ENCODE data around the gene EYA4.

EYA4 gene

DNA sequence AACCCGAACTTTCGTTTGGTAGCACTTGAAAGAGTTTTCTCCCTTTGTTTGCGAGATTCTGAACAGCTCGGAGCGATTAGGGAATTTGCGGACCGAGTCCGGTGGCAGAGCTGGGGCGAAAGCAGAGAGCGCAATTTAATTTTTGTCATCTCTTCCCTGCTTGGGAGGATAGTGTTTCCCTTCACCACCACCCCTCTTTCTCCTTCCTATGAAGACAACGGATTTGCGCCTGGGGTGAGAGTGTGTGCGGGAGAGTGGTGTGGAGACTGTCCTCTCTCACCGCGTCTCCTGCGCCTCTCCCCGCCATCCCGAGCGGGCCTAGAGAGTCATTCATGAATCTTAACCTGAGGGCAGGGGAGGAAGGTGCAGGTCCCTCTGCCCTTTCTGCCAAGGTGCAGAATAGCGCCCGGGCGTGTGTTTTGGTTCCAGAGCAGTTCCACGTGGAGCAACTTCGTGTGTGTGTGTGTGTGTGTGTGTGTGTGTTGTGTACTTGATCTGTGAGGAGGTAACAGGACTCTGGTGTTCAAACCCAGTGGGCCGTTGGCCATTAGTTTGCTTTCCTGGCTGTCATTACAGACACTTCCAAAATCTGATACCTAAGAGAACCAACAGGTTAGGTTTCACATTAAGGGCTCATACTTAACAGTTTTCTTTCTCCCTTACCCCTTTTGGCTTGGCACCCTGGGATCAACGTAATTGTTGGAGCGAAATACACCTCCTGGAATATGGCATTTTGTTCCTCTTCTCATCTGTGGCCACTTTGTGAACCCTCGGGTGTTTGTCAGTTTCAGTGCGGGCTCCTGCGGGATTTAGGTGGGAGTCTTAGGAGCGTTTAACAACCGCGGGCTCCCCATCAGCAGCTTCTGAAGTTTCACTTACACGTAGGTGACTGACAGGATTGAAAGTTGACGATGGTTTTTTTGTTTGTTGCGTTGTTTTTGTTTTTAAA, 1.8 kb downstream of the EYA4 start:
- no peak for DNase-seq (ENCODE audit: low read depth in 2 of 2)

- DNase-seq (ENCODE audit: low read depth in 2 of 2), result no peak
Measured at GRCh38 chr6:133243723-133244305, 2.7 kb downstream of the EYA4 start.

DNA sequence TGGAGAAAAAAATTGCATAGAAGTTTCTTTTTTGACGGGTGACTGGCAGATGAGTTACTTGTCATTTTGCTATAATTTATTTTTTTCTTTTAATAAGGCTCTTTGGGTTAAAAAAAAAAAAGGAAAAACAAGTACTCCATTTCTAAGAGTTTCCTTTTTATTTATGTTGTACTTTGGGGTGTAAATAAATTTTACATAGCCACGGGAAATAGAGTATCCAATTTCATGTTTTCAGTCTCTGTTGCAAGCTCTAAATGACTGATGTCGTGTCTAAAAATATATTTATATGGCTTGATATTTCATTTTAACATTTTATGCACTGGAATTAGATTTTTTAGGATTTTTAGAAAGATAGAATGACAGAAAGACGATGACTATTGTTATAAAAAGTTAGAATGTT, 3.4 kb downstream of the EYA4 start:
- no peak for DNase-seq (ENCODE audit: low read depth in 2 of 2)

- no peak for DNase-seq (ENCODE audit: low read depth in 2 of 2)
Measured at GRCh38 chr6:133245007-133245406, 3.9 kb downstream of the EYA4 start.

GRCh38 chr6:133245422-133245903, 4.3 kb downstream of the EYA4 start:
- no peak for DNase-seq (ENCODE audit: low read depth in 2 of 2)

DNA sequence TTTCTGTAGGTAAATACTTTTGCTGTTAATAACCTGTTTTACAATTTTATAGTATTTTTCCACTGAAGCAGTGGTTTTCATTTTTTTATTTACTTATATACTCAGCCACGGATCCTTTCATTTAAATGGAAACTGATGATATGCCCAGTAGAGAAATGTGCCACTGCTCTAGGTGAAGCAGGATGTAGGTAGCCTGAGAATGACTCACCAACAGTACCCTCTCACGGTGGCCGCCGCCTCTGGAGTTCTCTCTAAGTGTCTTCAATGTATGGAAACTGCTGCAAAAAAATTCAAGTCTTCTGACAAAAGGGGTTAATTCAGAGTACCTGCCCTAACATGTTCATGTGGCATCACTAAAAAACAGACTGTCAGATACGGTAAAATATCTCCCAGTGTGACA, 6.4 kb downstream of the EYA4 start:
- DNase-seq (ENCODE audit: low read depth in 2 of 2), result no peak

- DNase-seq (ENCODE audit: low read depth in 2 of 2), result no peak
Measured at GRCh38 chr6:133248241-133249001, 7.3 kb downstream of the EYA4 start.

DNA sequence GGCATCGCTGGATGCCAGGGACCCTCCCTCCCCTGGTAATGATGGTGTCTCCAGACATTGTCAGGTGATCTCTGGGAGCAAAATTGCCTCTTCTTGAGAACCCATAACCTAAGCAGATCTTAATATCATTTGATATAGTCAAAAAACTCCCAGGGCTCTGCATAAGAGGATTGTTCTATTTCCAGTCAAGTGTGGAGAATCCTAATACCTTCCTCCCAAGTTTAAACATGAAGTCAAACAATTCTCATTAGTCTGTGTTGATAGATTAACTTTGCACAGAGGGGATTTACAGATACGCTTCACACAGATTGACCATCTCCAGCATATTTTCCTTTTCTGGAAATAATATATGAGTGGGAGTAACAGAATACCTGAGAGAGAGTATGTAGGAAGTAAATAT, 10.5 kb downstream of the EYA4 start:
- no peak for DNase-seq (ENCODE audit: low read depth in 2 of 2)

DNA sequence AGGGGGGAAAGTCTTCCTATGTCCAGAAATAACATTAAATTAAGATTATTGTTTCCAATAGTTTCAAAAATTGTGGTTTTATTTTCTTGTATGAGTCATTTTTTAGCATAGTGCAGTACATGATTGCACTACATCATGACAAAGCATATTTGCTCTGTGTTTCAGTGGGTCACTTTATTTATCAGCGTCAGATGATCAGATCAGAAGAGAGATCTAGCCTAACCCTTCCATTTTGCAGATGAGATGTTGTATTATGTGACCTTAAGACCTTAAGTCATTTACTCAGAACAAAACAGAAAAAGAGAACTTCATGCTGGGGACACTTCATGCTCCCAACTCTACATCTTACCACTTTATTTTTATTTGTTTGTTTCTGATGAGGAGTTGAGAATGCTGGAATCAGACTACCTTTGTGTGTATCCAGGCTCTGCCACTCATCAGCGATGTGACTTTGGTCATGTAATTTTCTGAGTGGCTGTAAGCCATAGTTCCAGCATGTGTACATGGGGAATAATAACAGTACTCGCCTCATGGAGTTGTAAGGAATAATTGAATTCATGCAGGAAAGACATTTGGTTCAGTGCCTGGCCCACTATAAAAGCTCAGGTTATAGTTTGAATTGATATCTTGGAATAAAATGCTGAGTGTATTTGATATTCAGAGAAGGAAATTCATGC, 13.5 kb downstream of the EYA4 start:
- DNase-seq (ENCODE audit: low read depth in 2 of 2), result no peak

DNA sequence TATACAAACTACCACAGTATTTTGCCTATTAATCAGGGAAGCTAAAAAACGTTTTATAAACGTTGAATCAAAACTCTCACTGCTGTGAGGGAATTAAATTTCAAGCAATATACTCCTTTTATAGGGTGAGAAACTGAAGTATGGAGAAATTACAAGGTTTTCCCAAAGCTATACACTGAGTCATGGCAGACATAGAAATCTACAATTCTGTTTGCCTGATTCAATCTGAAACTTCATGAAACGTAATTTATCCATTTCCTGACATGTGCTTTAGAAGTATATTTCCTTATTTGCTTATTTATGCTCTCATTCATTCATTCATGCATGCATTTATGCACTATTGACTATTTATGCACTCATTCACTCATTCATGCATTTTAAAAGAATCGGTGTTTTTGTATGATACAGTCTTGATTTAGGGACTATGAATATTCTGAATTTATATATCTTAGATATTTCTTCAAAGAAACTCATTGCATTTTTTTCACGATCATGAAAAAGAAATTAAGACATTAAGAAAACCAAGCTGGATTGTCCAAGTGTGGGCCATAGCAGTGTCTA, 16.5 kb downstream of the EYA4 start:
- DNase-seq (ENCODE audit: low read depth in 2 of 2), result no peak

DNA sequence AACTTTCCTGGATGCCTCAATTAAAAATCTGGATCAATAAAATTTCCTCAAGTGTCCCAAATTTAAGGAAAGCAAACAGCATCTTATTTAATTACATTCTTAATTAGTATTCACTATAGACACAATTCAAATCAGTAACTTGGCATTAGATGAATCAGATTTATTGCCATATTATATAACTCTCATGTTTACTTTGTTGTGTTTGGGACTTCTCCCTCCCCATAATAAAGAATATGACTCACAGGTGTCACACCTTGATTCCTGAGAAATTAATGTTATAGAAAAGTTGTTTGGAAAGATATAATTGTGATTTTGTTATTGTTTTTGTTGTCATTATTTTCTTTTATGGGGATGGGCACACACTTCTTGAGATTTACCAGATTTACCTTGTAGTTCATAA, 18.4 kb downstream of the EYA4 start:
- no peak for DNase-seq (ENCODE audit: low read depth in 2 of 2)

DNA sequence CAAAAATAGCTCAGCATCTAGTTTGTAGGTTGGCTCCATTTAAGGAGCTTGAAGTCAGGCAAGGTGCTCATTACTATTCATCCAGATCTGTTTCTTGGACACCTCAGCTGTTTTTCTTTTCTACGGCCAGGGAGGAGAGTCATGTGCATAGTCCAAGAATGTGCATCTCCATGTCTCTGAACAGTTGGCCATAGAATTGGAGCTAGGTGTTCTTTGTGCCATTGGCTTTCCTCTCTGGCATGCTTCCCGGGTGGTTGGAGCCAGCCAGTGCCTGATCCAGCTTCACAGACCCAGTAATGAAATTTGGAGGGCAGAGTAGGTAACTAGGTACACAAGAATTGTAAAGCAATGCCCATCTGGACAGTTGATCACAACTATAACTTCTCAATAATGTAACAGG, 21.6 kb downstream of the EYA4 start:
- DNase-seq (ENCODE audit: low read depth in 2 of 2), result no peak

GRCh38 chr6:133265066-133265465, 23.9 kb downstream of the EYA4 start:
- DNase-seq (ENCODE audit: low read depth in 2 of 2), result no peak

- no peak for DNase-seq (ENCODE audit: low read depth in 2 of 2)
Measured at GRCh38 chr6:133266186-133266585, 25.0 kb downstream of the EYA4 start.

- no peak for DNase-seq (ENCODE audit: low read depth in 2 of 2)
Measured at GRCh38 chr6:133268621-133269020, 27.5 kb downstream of the EYA4 start.

DNA sequence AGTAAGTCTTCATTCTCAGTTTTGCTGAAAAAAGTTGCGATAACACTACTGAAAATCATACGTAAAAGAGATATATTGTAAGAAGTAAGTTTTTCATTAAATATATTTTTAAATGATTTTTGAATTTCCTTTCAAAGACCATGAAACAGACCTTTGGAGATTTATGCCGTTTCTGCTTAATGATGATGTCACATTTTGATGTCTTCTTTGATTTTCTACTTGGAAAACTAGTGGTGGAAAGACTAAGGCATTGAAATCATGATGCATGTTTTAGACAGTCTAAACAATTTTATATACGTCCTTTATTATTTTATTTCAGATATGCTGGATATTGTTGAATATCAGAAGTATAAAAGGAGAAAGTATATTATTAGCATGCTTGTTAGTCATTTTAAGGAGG, 33.7 kb downstream of the EYA4 start:
- no peak for DNase-seq (ENCODE audit: low read depth in 2 of 2)

GRCh38 chr6:133275213-133275612, 34.1 kb downstream of the EYA4 start:
- DNase-seq (ENCODE audit: low read depth in 2 of 2), result no peak

GRCh38 chr6:133277228-133277899, 36.2 kb downstream of the EYA4 start:
- DNase-seq (ENCODE audit: low read depth in 2 of 2), result no peak

GRCh38 chr6:133277900-133278545, 36.9 kb downstream of the EYA4 start:
- no peak for DNase-seq (ENCODE audit: low read depth in 2 of 2)

GRCh38 chr6:133286765-133287164, 45.6 kb downstream of the EYA4 start:
- no peak for DNase-seq (ENCODE audit: low read depth in 2 of 2)
